ENCODE data around the gene DCST1.

GRCh38 chr1:155051777-155052398, 18.3 kb downstream of the DCST1 start:
- TF ChIP-seq CTCF (IDR thresholded peaks at IDR 0.05; ENCODE audit: low read depth, low read length, missing input control) (no peak), JUND (IDR thresholded peaks at IDR 0.05) (no peak), ZBTB33 (IDR thresholded peaks at IDR 0.05) (no peak), FOXA2 (IDR thresholded peaks at IDR 0.05) (no peak), GABPA (IDR thresholded peaks at IDR 0.05 in 1 of 2, conservative IDR thresholded peaks at IDR 0.05 in 1 of 2) (no peak), TAF1 (conservative IDR thresholded peaks at IDR 0.05) (no peak), RAD21 (IDR thresholded peaks at IDR 0.05) (no peak)
- TF ChIP-seq, protein P1, sequence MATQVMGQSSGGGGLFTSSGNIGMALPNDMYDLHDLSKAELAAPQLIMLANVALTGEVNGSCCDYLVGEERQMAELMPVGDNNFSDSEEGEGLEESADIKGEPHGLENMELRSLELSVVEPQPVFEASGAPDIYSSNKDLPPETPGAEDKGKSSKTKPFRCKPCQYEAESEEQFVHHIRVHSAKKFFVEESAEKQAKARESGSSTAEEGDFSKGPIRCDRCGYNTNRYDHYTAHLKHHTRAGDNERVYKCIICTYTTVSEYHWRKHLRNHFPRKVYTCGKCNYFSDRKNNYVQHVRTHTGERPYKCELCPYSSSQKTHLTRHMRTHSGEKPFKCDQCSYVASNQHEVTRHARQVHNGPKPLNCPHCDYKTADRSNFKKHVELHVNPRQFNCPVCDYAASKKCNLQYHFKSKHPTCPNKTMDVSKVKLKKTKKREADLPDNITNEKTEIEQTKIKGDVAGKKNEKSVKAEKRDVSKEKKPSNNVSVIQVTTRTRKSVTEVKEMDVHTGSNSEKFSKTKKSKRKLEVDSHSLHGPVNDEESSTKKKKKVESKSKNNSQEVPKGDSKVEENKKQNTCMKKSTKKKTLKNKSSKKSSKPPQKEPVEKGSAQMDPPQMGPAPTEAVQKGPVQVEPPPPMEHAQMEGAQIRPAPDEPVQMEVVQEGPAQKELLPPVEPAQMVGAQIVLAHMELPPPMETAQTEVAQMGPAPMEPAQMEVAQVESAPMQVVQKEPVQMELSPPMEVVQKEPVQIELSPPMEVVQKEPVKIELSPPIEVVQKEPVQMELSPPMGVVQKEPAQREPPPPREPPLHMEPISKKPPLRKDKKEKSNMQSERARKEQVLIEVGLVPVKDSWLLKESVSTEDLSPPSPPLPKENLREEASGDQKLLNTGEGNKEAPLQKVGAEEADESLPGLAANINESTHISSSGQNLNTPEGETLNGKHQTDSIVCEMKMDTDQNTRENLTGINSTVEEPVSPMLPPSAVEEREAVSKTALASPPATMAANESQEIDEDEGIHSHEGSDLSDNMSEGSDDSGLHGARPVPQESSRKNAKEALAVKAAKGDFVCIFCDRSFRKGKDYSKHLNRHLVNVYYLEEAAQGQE (IDR thresholded peaks at IDR 0.05): no peak
- TF ChIP-seq, protein P2, sequence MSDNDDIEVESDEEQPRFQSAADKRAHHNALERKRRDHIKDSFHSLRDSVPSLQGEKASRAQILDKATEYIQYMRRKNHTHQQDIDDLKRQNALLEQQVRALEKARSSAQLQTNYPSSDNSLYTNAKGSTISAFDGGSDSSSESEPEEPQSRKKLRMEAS (IDR thresholded peaks at IDR 0.05): no peak
- TF ChIP-seq, protein P3, sequence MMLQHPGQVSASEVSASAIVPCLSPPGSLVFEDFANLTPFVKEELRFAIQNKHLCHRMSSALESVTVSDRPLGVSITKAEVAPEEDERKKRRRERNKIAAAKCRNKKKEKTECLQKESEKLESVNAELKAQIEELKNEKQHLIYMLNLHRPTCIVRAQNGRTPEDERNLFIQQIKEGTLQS (IDR thresholded peaks at IDR 0.05): no peak

Measured in liver (tissue), 3 donors.